Kidney (tissue), 14 donors: Measurements from ENCODE around the gene TLDC2. TPM values are rescaled to one million over a fixed set of nuclear protein-coding genes. Genes with fewer than 3 reads are reported as not detected.
"Not testable (repeated sequence)": the region's sequence is repeated elsewhere in the genome, so short reads cannot be mapped to it uniquely, and the experiment has no call there.

Source experiments
- DNase-seq, 5 donors: peaks; one replicate each; pipeline ENCODE4 v3.0.0-alpha.2; 2013 to 2020
- FAIRE-seq: peaks from 2 replicates; lab custom pipeline; 2012; peaks lifted over from hg19 to GRCh38; lab: Jason Lieb, UNC
- H3K27ac ChIP-seq, 2 donors: one replicate each; pipeline ENCODE4 v1.7.0; 2013; ENCODE audit warnings: low read depth in 2 of 2, low read length in 2 of 2, inconsistent platforms in 1 of 2
- H3K27me3 ChIP-seq: one replicate; pipeline ENCODE4 v1.7.1; 2013; ENCODE audit warnings: low read length, inconsistent platforms; ENCODE audit not compliant: control insufficient read depth, insufficient read depth
- H3K36me3 ChIP-seq, 3 donors: one replicate each; pipeline versions ENCODE4 v1.7.0 to v1.7.1; 2013; ENCODE audit warnings: low read length in 3 of 3, control low read depth in 1 of 3, inconsistent platforms in 1 of 3; ENCODE audit not compliant: insufficient read depth in 3 of 3, control insufficient read depth in 2 of 3
- H3K4me1 ChIP-seq, 3 donors: one replicate each; pipeline versions ENCODE4 v1.7.0 to v1.7.1; 2013; ENCODE audit warnings: low read length in 3 of 3, inconsistent platforms in 1 of 3, low read depth in 1 of 3; ENCODE audit not compliant: control insufficient read depth in 2 of 3, insufficient read depth in 2 of 3
- H3K4me3 ChIP-seq, 3 donors: one replicate each; pipeline versions ENCODE4 v1.7.0 to v1.8.1; 2013; ENCODE audit warnings: low read length in 3 of 3, control low read depth in 1 of 3, inconsistent platforms in 1 of 3
- H3K9ac ChIP-seq, 3 donors: one replicate each; pipeline versions ENCODE4 v1.7.0 to v1.7.1; 2013; ENCODE audit warnings: low read length in 3 of 3, control low read depth in 1 of 3, inconsistent platforms in 1 of 3
- H3K9me3 ChIP-seq, 3 donors: one replicate each; pipeline versions ENCODE4 v1.7.0 to v1.7.1; 2013; ENCODE audit warnings: low read length in 3 of 3, control low read depth in 1 of 3, inconsistent platforms in 1 of 3; ENCODE audit not compliant: control insufficient read depth in 2 of 3, insufficient read depth in 1 of 3
- intact Hi-C: fragments of 100-400 bp; cut with DNase I; formaldehyde crosslinking; loops from one replicate; pipeline ENCODE4 v1.11.1; 2022
- polyA plus RNA-seq: library from polyadenylated mRNA; stranded (reverse); fragments of 350-450 nt; fragmentation: Illumina TruSeq; extraction: RNeasy Lipid Tissue Mini Kit (QIAGEN cat#74804); gene quantifications from one replicate; pipeline ENCODE4 v1.2.3, GENCODE V29; 2014; ENCODE audit warnings: low read depth, low replicate concordance; ENCODE audit not compliant: insufficient read depth
- total RNA-seq: library from RNA; stranded (reverse); fragmentation: NEBNext Ultra II Directional; extraction: Animal tissue kit (Norgen Biotek cat#: 25700); gene quantifications from one replicate; pipeline ENCODE4 v1.2.1, GENCODE V29; 2021
- TF ChIP-seq, protein P1 (sequence below): IDR thresholded peaks from 3 replicates; pipeline ENCODE4 v1.5.1; 2012; ENCODE audit warnings: mild to moderate bottlenecking, moderate library complexity, borderline replicate concordance; ENCODE audit not compliant: insufficient read depth; ENCODE audit errors: extremely low read depth
- donor health status: control.
- donor health status: control.
- donor health status: control.
- donor health status: control.
- donor health status: control.
- donor health status: DM: yes; HTN: yes; CAD: no.
- donor health status: Normal renal cell carcinoma (clear cell type).

Gene TLDC2
- total and polyA plus RNA-seq, 2 donors from 2014 or later: 2.3 to 8.5 TPM

GRCh38 chr20:36932476-36933426, 56.8 kb downstream of the TLDC2 start:
- H3K4me1 ChIP-seq: no peaks in the 10 kb centered on the region
- intact Hi-C loops: no loop called here
- DNase-seq: no peak

GRCh38 chr20:36933571-36933970, 57.6 kb downstream of the TLDC2 start:
- DNase-seq: not testable (repeated sequence)

More at GRCh38 chr20:36932476-36933426, 56.8 kb downstream of the TLDC2 start:
- no peak overlapping the region for H3K4me3 ChIP-seq
- H3K9me3 ChIP-seq: no peaks in the 10 kb centered on the region
- no peak for FAIRE-seq
- peaks cover 0 to 2% (median 0%) of the 10 kb centered on the region in 3 donors for H3K36me3 ChIP-seq
- H3K9ac ChIP-seq: no peak overlapping the region
- H3K27me3 ChIP-seq: no peaks in the 10 kb centered on the region
- TF ChIP-seq, protein P1, sequence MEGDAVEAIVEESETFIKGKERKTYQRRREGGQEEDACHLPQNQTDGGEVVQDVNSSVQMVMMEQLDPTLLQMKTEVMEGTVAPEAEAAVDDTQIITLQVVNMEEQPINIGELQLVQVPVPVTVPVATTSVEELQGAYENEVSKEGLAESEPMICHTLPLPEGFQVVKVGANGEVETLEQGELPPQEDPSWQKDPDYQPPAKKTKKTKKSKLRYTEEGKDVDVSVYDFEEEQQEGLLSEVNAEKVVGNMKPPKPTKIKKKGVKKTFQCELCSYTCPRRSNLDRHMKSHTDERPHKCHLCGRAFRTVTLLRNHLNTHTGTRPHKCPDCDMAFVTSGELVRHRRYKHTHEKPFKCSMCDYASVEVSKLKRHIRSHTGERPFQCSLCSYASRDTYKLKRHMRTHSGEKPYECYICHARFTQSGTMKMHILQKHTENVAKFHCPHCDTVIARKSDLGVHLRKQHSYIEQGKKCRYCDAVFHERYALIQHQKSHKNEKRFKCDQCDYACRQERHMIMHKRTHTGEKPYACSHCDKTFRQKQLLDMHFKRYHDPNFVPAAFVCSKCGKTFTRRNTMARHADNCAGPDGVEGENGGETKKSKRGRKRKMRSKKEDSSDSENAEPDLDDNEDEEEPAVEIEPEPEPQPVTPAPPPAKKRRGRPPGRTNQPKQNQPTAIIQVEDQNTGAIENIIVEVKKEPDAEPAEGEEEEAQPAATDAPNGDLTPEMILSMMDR: no peak
- no peak overlapping the region for H3K27ac ChIP-seq

GRCh38 chr20:36936341-36936740, 60.4 kb downstream of the TLDC2 start:
- peaks cover 0 to 2% (median 0%) of the 10 kb centered on the region in 3 donors for H3K36me3 ChIP-seq
- TF ChIP-seq, protein P1: no peak

More at GRCh38 chr20:36933571-36933970, 57.6 kb downstream of the TLDC2 start:
- H3K9me3 ChIP-seq, H3K9ac ChIP-seq, H3K27me3 ChIP-seq, H3K4me3 ChIP-seq, intact Hi-C loops, H3K36me3 ChIP-seq, H3K4me1 ChIP-seq, H3K27ac ChIP-seq, FAIRE-seq: not testable (repeated sequence)

DNA sequence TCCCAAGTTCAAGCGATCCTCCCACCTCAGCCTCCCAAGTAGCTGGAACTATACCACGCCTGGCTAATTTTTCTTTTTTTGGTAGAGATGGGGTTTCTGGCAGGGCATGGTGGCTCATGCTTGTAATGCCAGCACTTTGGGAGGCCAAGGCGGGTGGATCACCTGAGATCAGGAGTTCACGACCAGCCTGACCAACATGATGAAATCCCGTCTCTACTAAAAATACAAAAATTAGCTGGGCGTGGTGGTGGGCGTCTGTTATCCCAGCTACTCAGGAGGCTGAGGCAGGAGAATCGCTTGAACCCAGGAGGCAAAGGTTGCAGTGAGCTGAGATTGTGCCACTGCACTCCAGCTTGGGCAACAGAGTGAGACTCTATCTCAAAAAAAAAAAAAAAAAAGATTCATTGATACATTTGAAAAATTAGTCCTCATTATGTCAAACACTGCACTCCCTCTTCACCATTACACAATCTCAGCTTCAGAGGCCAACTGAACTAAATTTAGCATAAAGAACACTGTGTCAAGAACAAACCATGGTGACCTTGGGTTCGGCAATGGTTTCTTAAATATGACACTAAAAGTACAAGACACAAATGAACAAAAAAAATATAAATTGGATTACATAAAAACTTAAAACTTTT, 60.9 kb downstream of the TLDC2 start:
- FAIRE-seq, H3K4me1 ChIP-seq, H3K27ac ChIP-seq: not testable (repeated sequence)

More at GRCh38 chr20:36936341-36936740, 60.4 kb downstream of the TLDC2 start:
- no peaks in the 10 kb centered on the region for H3K9me3 ChIP-seq
- no peaks in the 10 kb centered on the region for H3K4me1 ChIP-seq
- FAIRE-seq (no peak), DNase-seq (no peak)
- no peak overlapping the region for H3K27ac ChIP-seq
- intact Hi-C loops: no loop called here
- H3K27me3 ChIP-seq: no peaks in the 10 kb centered on the region
- no peak overlapping the region for H3K4me3 ChIP-seq
- H3K9ac ChIP-seq: no peak overlapping the region

More for the DNA sequence above, 60.9 kb downstream of the TLDC2 start:
- H3K4me3 ChIP-seq, H3K36me3 ChIP-seq, H3K9me3 ChIP-seq, DNase-seq, H3K27me3 ChIP-seq, H3K9ac ChIP-seq, intact Hi-C loops: not testable (repeated sequence)
